ENCODE results near the gene CEP85L. TPM values are rescaled to one million over a fixed set of nuclear protein-coding genes. Genes with fewer than 3 reads are reported as not detected.

Gene CEP85L
- total and polyA plus RNA-seq, 2 of the 13 experiments (the other 11 are each of a cell fraction or from before 2014, with no cell fraction given) = 0.44 to 1.7 TPM

- no TSS peak for BruUV-seq (replicated peaks)
- POLR2A ChIA-PET = no interaction called here
- DNase-seq (ENCODE audit: low spot score) (no peak), FAIRE-seq (no peak), ATAC-seq (no peak)
- H3K4me3 ChIP-seq (replicated peaks in 1 of 3; ENCODE audit: insufficient read depth in 1 of 3, low read depth in 2 of 3, low read length in 3 of 3) = no peak overlapping the region
- in situ Hi-C loops (cut with HindIII; ENCODE audit: extremely low pct_ligation_motif_present, low pct_unique_long_range_greater_than_20kb) (loop anchor here (25.0 kb wide), 2 partner anchors 600 to 750 kb away; no protein-coding TSS in a partner anchor), intact Hi-C loops (cut with micrococcal nuclease; ENCODE audit: unreplicated experiment) (loop anchor here (10.0 kb wide), 1 partner anchor 1132 kb away; no protein-coding TSS in a partner anchor)
- no peaks in the 10 kb centered on the region for H3K79me2 ChIP-seq (ENCODE audit: insufficient read depth, low read length)
- H3K9me3 ChIP-seq (ENCODE audit: low read length) = no peaks in the 10 kb centered on the region
- TF ChIP-seq ZNF460 (CRISPR knock-in tag; IDR thresholded peaks at IDR 0.05; ENCODE audit: borderline replicate concordance) = no peak
- no peak for TF ChIP-seq ZBTB34 (CRISPR knock-in tag; IDR thresholded peaks at IDR 0.05)
- TF ChIP-seq ZSCAN30 (CRISPR knock-in tag; IDR thresholded peaks at IDR 0.05) = no peak
- TF ChIP-seq, protein P1, sequence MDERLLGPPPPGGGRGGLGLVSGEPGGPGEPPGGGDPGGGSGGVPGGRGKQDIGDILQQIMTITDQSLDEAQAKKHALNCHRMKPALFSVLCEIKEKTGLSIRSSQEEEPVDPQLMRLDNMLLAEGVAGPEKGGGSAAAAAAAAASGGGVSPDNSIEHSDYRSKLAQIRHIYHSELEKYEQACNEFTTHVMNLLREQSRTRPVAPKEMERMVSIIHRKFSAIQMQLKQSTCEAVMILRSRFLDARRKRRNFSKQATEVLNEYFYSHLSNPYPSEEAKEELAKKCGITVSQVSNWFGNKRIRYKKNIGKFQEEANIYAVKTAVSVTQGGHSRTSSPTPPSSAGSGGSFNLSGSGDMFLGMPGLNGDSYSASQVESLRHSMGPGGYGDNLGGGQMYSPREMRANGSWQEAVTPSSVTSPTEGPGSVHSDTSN (CRISPR knock-in tag; IDR thresholded peaks at IDR 0.05) = no peak
- TF ChIP-seq, protein P2, sequence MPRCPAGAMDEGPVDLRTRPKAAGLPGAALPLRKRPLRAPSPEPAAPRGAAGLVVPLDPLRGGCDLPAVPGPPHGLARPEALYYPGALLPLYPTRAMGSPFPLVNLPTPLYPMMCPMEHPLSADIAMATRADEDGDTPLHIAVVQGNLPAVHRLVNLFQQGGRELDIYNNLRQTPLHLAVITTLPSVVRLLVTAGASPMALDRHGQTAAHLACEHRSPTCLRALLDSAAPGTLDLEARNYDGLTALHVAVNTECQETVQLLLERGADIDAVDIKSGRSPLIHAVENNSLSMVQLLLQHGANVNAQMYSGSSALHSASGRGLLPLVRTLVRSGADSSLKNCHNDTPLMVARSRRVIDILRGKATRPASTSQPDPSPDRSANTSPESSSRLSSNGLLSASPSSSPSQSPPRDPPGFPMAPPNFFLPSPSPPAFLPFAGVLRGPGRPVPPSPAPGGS (CRISPR knock-in tag; IDR thresholded peaks at IDR 0.05) = no peak
- no peak for TF ChIP-seq ZNF678 (CRISPR knock-in tag; IDR thresholded peaks at IDR 0.05)
- TF ChIP-seq ZFYVE20 (CRISPR knock-in tag; IDR thresholded peaks at IDR 0.05; ENCODE audit: borderline replicate concordance, low read depth) = no peak
- TF ChIP-seq PAWR (CRISPR knock-in tag; IDR thresholded peaks at IDR 0.05; ENCODE audit: borderline replicate concordance) = no peak
- TF ChIP-seq AGO1 (IDR thresholded peaks at IDR 0.05; ENCODE audit: low read depth, low read length, poor library complexity, severe bottlenecking) = no peak
- no peak for TF ChIP-seq ZFP62 (CRISPR knock-in tag; IDR thresholded peaks at IDR 0.05)
- TF ChIP-seq SMARCE1 (IDR thresholded peaks at IDR 0.05; ENCODE audit: borderline replicate concordance) = no peak
- no peak for TF ChIP-seq SP5 (CRISPR knock-in tag; IDR thresholded peaks at IDR 0.05; ENCODE audit: borderline replicate concordance, low read depth)
- no peak for TF ChIP-seq ATF5 (CRISPR knock-in tag; IDR thresholded peaks at IDR 0.05; ENCODE audit: low read depth)
- no peak for TF ChIP-seq SMAD9 (CRISPR knock-in tag; IDR thresholded peaks at IDR 0.05)
- TF ChIP-seq ETV5 (CRISPR knock-in tag; IDR thresholded peaks at IDR 0.05; ENCODE audit: borderline replicate concordance) = no peak
- H3K9ac ChIP-seq (ENCODE audit: insufficient read depth, low read depth, low read length) = no peak overlapping the region
- H2AFZ ChIP-seq (ENCODE audit: low read length) = no peak overlapping the region
- CTCF ChIA-PET (ENCODE audit: low intra/inter-chr PET ratio, low total read pairs) = no interaction called here
- 25% methylated on average over 5 of the region's 5 CpGs for WGBS (ENCODE audit: low lambda C conversion rate)
- H3K36me3 ChIP-seq (replicated peaks in 1 of 2; ENCODE audit: control insufficient read depth in 1 of 2, insufficient read depth in 2 of 2, low read length in 2 of 2) = no peaks in the 10 kb centered on the region
- H3K4me1 ChIP-seq (ENCODE audit: insufficient read depth, low read length) = no peaks in the 10 kb centered on the region
- H3K27me3 ChIP-seq (ENCODE audit: control insufficient read depth in 1 of 2, insufficient read depth in 2 of 2, low read length in 2 of 2) = no peaks in the 10 kb centered on the region; a peak in 1 of 5 replicates
- H3K27ac ChIP-seq (ENCODE audit: extremely low read length, insufficient read depth, low read length) = no peak overlapping the region
- H3K4me2 ChIP-seq (ENCODE audit: low read depth, low read length) = no peak overlapping the region
- no peaks in the 10 kb centered on the region for H4K20me1 ChIP-seq (ENCODE audit: insufficient read depth, low read length)
These were observed 64.5 kb downstream of the CEP85L start for GRCh38 chr6:118586746-118587485.

All from HepG2 (cell line).